ENCODE measurements around the gene TUBB3.
A peak's percentile ranks its signal among the peaks of the same experiment; 100 is the strongest.
"Not testable (repeated sequence)": the region's sequence is repeated elsewhere in the genome, so short reads cannot be mapped to it uniquely, and the experiment has no call there.

Gene TUBB3

DNA sequence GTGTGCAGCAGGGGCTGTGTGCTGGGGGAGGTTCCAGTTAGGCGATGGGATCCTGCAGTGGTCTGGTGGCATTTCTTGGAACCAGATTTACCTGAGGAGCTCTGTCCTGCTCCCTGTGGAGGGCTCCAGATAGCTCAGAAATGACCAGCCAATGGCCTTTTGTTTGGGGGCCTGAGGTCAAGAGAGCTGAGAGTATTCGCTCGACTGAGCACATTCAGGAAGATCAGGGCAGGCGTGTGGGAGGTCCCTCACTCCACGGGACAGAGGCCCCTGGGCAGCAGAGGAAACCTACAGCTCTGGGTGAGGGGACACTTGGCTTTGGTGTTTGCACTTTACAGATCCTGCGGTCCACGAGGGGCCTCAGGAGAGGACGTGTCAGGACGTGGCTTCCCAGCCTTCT, 43.6 kb downstream of the TUBB3 start:
- no peak overlapping the region for H3K4me3 ChIP-seq (ENCODE audit: low read depth, low read length)
- CTCF ChIA-PET: no interaction called here
- TF ChIP-seq, protein P1, sequence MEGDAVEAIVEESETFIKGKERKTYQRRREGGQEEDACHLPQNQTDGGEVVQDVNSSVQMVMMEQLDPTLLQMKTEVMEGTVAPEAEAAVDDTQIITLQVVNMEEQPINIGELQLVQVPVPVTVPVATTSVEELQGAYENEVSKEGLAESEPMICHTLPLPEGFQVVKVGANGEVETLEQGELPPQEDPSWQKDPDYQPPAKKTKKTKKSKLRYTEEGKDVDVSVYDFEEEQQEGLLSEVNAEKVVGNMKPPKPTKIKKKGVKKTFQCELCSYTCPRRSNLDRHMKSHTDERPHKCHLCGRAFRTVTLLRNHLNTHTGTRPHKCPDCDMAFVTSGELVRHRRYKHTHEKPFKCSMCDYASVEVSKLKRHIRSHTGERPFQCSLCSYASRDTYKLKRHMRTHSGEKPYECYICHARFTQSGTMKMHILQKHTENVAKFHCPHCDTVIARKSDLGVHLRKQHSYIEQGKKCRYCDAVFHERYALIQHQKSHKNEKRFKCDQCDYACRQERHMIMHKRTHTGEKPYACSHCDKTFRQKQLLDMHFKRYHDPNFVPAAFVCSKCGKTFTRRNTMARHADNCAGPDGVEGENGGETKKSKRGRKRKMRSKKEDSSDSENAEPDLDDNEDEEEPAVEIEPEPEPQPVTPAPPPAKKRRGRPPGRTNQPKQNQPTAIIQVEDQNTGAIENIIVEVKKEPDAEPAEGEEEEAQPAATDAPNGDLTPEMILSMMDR (IDR thresholded peaks at IDR 0.05; ENCODE audit: insufficient read depth, low read length, missing control alignments): no peak
- no peak for DNase-seq (ENCODE audit: low read depth, low spot score)
- POLR2A ChIA-PET: no interaction called here

DNA sequence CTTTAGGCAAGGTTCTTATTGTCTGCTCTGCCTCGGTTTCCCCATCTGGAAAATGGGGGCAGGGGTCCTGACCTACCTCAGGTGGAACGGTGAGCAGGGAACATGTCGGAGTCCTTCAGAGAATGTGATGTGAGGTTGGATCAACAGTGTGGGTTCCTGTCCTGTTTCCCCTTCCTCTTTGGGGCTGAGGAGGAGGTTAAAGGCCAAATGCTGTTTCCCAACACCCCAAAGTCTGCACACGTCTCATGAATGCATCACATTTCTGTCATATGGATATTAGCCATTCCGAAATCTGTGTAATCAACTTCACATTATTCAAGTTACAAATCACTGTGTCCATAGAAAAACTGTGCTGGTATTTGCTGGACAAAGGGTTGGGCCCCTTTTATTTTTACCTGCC, 44.3 kb downstream of the TUBB3 start:
- POLR2A ChIA-PET; DNase-seq (ENCODE audit: low read depth, low spot score); H3K4me3 ChIP-seq (ENCODE audit: low read depth, low read length); CTCF ChIA-PET: not testable (repeated sequence)

GRCh38 chr16:89968074-89968473, 44.9 kb downstream of the TUBB3 start:
- H3K4me3 ChIP-seq (ENCODE audit: low read depth, low read length); CTCF ChIA-PET; POLR2A ChIA-PET; DNase-seq (ENCODE audit: low read depth, low spot score): not testable (repeated sequence)

DNA sequence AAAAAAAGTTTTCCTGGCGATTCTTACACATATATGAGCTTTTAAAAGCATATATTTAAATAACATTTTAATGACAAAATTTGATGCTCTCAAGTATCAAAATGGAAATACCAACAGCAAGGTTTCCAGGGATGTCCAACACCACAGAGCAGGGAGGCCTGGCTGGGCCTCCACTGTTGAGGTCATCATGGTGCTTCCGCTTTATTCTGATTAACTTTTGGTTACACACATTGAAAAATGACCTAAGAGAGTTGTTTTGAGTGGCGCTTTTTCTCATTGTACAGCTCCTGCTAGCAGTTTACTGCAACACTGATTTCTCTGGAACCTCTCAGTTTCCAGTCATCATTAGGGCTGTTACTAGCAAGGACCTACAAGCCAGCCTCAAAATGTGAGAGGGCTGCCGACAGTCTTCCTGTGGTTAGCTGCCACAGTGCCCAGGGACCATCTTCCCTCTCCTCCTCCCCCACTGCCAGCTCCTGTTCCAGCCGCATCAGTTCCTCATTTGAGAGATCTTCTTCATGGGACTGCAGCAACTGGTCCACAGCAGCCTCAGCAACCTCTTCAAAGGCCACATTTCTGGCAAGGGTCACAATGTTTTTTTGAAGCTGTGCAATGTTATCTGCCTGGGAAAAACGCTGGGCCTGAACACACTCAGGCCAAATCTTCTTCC, 46.7 kb downstream of the TUBB3 start:
- no peak for DNase-seq (ENCODE audit: low read depth, low spot score)
- ChIA-PET CTCF (interaction anchor here (1.5 kb wide), 1 partner anchor 109 kb away, joined by 5 read pairs; no protein-coding TSS in a partner anchor), POLR2A (interaction anchor here (0.9 kb wide), 1 partner anchor 47 kb away, joined by 3 read pairs; the partner anchor contains the start of gene TUBB3)
- TF ChIP-seq, protein P1 (IDR thresholded peaks at IDR 0.05; ENCODE audit: insufficient read depth, low read length, missing control alignments): no peak
- H3K4me3 ChIP-seq (ENCODE audit: low read depth, low read length): no peak overlapping the region

GRCh38 chr16:89971495-89972243, 48.5 kb downstream of the TUBB3 start:
- ChIA-PET CTCF (interaction anchor here (0.9 to 1.3 kb wide), 3 partner anchors 9 to 24 kb away, joined by 3 to 4 read pairs (median 3); no protein-coding TSS in a partner anchor), POLR2A (interaction anchor here (0.6 to 2.0 kb wide), 4 partner anchors 23 to 98 kb away, joined by 3 to 5 read pairs (median 4); partner anchors contain the start of genes DEF8 and TUBB3)
- TF ChIP-seq, protein P1 (IDR thresholded peaks at IDR 0.05; ENCODE audit: insufficient read depth, low read length, missing control alignments): no peak
- no peak for DNase-seq (ENCODE audit: low read depth, low spot score)
- peak overlapping the region; percentile 95 for H3K4me3 ChIP-seq (ENCODE audit: low read depth, low read length)

- ChIA-PET POLR2A (interaction anchor here (0.6 to 2.0 kb wide), 5 partner anchors 24 to 257 kb away, joined by 3 to 5 read pairs (median 3); partner anchors contain the start of genes DEF8 and TUBB3), CTCF (interaction anchor here (0.9 to 1.4 kb wide), 3 partner anchors 10 to 54 kb away, joined by 3 to 4 read pairs (median 3); partner anchors contain the start of gene MC1R)
- TF ChIP-seq, protein P1 (IDR thresholded peaks at IDR 0.05; ENCODE audit: insufficient read depth, low read length, missing control alignments): peak; percentile 6
- H3K4me3 ChIP-seq (ENCODE audit: low read depth, low read length): peak overlapping the region; percentile 95
- no peak for DNase-seq (ENCODE audit: low read depth, low spot score)
Observed at GRCh38 chr16:89972244-89973234, 49.4 kb downstream of the TUBB3 start.
